ENCODE results near the gene MSI1. TPM values are rescaled to one million over a fixed set of nuclear protein-coding genes. Genes with fewer than 3 reads are reported as not detected.

MSI1 gene
- total and polyA plus RNA-seq, 2 of the 13 experiments (the other 11 are each of a cell fraction or from before 2014, with no cell fraction given): 0.09 to 0.46 TPM

DNA sequence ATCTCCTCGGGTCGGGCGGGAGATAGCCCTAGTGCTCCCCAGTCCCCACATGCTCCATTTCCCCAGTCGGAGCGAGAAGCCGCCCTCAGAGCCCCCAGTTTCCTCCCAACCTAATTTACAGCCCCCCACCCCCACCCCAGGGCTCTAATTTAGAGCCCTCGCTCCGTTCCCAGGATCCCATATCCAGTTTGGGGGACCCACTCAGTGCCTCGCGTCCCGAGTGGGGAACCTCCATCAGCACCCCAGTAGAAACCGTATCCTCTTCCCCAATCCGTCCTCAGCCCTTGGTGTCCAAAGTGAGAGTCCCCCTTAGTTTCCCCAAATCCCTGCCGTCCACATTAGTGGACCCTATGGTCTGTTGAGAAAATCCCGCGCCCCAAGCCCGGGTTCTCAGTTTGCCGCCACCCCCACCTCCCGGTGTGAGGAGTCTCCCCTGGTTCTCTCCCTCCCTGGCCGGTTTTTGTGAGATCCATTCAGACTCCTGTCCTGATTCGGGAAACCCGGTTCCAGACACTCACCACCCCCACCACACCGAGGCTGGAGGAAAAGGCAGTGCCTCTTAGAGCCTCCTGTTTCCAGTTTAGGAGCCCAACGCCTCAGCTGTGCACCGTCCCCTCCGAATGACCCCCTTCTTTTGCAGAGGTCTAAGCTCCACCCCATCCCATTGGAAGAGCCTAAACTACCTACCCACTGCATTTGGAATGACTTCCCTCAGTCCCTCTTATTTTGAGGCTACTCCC lies 809 bp upstream of the MSI1 start:
- Histone ChIP-seq H3K9me3 (ENCODE audit: low read length) (no peaks in the 10 kb centered on the region), H3K27ac (ENCODE audit: extremely low read length, insufficient read depth, low read length) (no peak overlapping the region), H3K4me2 (ENCODE audit: low read depth, low read length) (peak overlapping the region; percentile 53), H3K79me2 (ENCODE audit: insufficient read depth, low read length) (no peaks in the 10 kb centered on the region), H4K20me1 (ENCODE audit: insufficient read depth, low read length) (no peaks in the 10 kb centered on the region), H3K27me3 (ENCODE audit: control insufficient read depth in 1 of 2, insufficient read depth in 2 of 2, low read length in 2 of 2) (peaks cover 9 to 45% of the 10 kb centered on the region in 2 experiments; a peak in 4 of 5 replicates), H3K9ac (ENCODE audit: insufficient read depth, low read depth, low read length) (no peak overlapping the region), H3K4me3 (replicated peaks in 1 of 3; ENCODE audit: insufficient read depth in 1 of 3, low read depth in 2 of 3, low read length in 3 of 3) (peak overlapping the region in 1 of 3 experiments; percentile 28; a peak in 2 of 6 replicates), H3K36me3 (replicated peaks in 1 of 2; ENCODE audit: control insufficient read depth in 1 of 2, insufficient read depth in 2 of 2, low read length in 2 of 2) (no peaks in the 10 kb centered on the region), H3K4me1 (ENCODE audit: insufficient read depth, low read length) (peaks cover 52% of the 10 kb centered on the region), H2AFZ (ENCODE audit: low read length) (no peak overlapping the region)
- ChIA-PET CTCF (ENCODE audit: low intra/inter-chr PET ratio, low total read pairs) (no interaction called here), POLR2A (no interaction called here)
- ATAC-seq: no peak
- no peak for TF ChIP-seq AGO2 (optimal IDR thresholded peaks at IDR 0.05; ENCODE audit: low read depth, low read length)
- TF ChIP-seq EZH2 (conservative IDR thresholded peaks at IDR 0.05; ENCODE audit: low read depth, low read length): peak; percentile 71; the same call in 1 of the 2 replicates
- WGBS (ENCODE audit: low lambda C conversion rate): 43% methylated on average over 26 of the region's 26 CpGs
- BruUV-seq (replicated peaks): no TSS peak
- no peak for FAIRE-seq
- in situ Hi-C loops (cut with HindIII; ENCODE audit: extremely low pct_ligation_motif_present, low pct_unique_long_range_greater_than_20kb) (no loop called here), intact Hi-C loops (cut with micrococcal nuclease; ENCODE audit: unreplicated experiment) (loop anchor here (5.0 kb wide), 1 partner anchor 42 kb away; the partner anchor contains the start of gene PLA2G1B)
- DNase-seq (ENCODE audit: low spot score): no peak

DNA sequence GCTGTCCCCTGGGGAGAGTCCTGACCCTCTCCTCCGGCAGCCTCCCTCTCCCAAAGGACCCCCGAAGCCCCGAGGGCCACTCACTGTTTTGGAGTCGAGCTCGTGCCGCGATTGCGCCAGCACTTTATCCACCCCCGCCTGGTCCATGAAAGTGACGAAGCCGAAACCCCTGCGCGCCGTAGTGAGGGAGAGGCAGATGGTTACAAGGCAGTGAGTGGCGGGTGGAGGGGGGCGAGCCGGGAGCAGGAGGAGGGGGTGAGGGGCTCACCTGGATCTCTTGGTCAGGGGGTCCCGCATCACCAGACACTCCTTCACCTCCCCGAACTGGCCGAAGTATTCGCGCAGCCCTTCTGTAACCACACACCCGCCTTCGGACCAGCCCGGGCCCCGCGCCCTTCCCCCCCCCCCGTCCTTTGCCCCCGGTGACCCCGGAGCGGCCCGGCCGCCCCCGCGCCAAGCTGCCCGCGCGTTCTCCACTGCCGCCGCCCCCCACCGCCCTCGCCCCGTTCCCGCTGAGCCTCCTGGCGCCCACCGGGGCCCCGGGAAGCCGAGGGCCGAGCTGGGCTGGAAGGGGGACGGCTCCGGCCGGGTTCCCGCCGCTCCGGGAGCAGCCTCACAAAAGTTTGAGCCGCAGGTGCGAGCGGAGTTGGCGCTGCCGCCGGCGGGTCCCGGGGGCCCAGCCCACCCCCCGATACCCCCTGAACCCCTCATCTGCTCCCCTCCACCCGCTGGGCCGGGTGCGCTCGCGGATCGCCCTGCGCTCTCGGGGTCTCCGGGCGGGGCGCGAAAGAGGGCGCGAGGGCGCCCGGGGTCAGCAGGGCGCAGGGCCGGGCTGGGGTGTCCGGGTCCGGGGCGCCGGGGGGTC lies 808 bp downstream of the MSI1 start:
- Histone ChIP-seq H3K27ac (ENCODE audit: extremely low read length, insufficient read depth, low read length) (no peak overlapping the region), H3K27me3 (ENCODE audit: control insufficient read depth in 1 of 2, insufficient read depth in 2 of 2, low read length in 2 of 2) (peaks cover 9 to 43% of the 10 kb centered on the region in 2 experiments; a peak in 4 of 5 replicates), H3K36me3 (replicated peaks in 1 of 2; ENCODE audit: control insufficient read depth in 1 of 2, insufficient read depth in 2 of 2, low read length in 2 of 2) (no peaks in the 10 kb centered on the region), H3K9ac (ENCODE audit: insufficient read depth, low read depth, low read length) (no peak overlapping the region), H3K79me2 (ENCODE audit: insufficient read depth, low read length) (no peaks in the 10 kb centered on the region), H3K4me3 (replicated peaks in 1 of 3; ENCODE audit: insufficient read depth in 1 of 3, low read depth in 2 of 3, low read length in 3 of 3) (peak overlapping the region; percentile 40 to 59 (median 43); a peak in 4 of 6 replicates), H3K4me2 (ENCODE audit: low read depth, low read length) (peak overlapping the region; percentile 53), H4K20me1 (ENCODE audit: insufficient read depth, low read length) (no peaks in the 10 kb centered on the region), H3K4me1 (ENCODE audit: insufficient read depth, low read length) (peaks cover 40% of the 10 kb centered on the region), H3K9me3 (ENCODE audit: low read length) (no peaks in the 10 kb centered on the region), H2AFZ (ENCODE audit: low read length) (no peak overlapping the region)
- in situ Hi-C loops (cut with HindIII; ENCODE audit: extremely low pct_ligation_motif_present, low pct_unique_long_range_greater_than_20kb) (no loop called here), intact Hi-C loops (cut with micrococcal nuclease; ENCODE audit: unreplicated experiment) (loop anchor here (5.0 kb wide), 1 partner anchor 41 kb away; the partner anchor contains the start of gene PLA2G1B)
- ATAC-seq (no peak), DNase-seq (ENCODE audit: low spot score) (no peak), FAIRE-seq (no peak)
- ChIA-PET CTCF (ENCODE audit: low intra/inter-chr PET ratio, low total read pairs) (no interaction called here), POLR2A (interaction anchor here (1.5 kb wide), 1 partner anchor 70 kb away, joined by 8 read pairs; the partner anchor contains the start of gene COX6A1)
- BruUV-seq (replicated peaks): no TSS peak
- peak; percentile 24; the same call in 1 of the 2 replicates for TF ChIP-seq RBFOX2 (IDR thresholded peaks at IDR 0.05; ENCODE audit: low read depth, low read length)
- no peak for TF ChIP-seq RELA (CRISPR knock-in tag; IDR thresholded peaks at IDR 0.05)
- no peak for TF ChIP-seq RFX5 (IDR thresholded peaks at IDR 0.05; ENCODE audit: low read depth, low read length)
- TF ChIP-seq ZBTB49 (CRISPR knock-in tag; IDR thresholded peaks at IDR 0.05; ENCODE audit: borderline replicate concordance): no peak
- peak; percentile 53 for TF ChIP-seq HNRNPK (IDR thresholded peaks at IDR 0.05; ENCODE audit: low read depth, low read length, poor library complexity, severe bottlenecking)
- WGBS (ENCODE audit: low lambda C conversion rate): 19% methylated on average over 19 of the region's 86 CpGs
